ENCODE data around the gene BPIFB6.

DNA sequence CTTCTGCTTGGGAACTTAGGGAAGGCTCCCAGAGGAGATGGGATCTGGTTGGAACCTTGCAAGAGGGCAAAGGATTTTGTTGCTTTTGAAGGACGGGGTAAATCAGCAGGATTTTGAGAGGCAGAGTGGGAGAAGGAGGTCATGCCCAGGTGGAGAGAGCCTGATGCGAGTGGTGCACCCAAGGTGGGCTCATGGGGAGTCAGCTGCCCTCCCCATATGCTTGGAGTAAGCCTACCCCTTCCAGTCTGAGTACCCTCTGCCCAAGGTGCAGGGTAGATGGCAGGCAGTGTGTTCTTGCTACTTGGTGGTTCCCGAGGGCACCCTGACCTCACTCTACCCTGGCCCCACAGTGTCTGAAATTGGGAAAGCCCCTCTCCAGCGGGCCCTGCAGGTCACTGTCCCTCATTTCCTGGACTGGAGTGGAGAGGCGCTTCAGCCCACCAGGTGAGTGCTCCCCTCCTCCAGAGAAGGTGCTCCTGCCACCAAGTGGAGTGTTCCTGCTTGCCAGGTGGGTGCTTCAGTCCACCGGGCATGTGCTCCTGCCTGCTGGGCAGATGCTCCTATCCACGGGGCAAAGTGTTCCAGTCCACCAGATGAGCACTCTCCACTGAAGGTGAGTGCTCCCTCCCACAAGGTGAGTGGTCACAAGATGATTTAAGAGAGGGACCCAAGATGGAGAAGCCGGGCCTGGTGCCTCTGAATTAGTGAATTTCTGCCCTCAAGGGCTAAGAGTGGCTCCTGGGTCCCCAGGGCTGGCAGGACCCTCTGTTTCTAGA lies 20.6 kb upstream of the BPIFB6 start:
- TF ChIP-seq, protein P1, sequence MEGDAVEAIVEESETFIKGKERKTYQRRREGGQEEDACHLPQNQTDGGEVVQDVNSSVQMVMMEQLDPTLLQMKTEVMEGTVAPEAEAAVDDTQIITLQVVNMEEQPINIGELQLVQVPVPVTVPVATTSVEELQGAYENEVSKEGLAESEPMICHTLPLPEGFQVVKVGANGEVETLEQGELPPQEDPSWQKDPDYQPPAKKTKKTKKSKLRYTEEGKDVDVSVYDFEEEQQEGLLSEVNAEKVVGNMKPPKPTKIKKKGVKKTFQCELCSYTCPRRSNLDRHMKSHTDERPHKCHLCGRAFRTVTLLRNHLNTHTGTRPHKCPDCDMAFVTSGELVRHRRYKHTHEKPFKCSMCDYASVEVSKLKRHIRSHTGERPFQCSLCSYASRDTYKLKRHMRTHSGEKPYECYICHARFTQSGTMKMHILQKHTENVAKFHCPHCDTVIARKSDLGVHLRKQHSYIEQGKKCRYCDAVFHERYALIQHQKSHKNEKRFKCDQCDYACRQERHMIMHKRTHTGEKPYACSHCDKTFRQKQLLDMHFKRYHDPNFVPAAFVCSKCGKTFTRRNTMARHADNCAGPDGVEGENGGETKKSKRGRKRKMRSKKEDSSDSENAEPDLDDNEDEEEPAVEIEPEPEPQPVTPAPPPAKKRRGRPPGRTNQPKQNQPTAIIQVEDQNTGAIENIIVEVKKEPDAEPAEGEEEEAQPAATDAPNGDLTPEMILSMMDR (IDR thresholded peaks at IDR 0.05; ENCODE audit: low read length): no peak
- no peak for TF ChIP-seq EZH2 (optimal IDR thresholded peaks at IDR 0.05; ENCODE audit: low read depth, low read length)
- no peak for TF ChIP-seq EZH2phosphoT487 (IDR thresholded peaks at IDR 0.05; ENCODE audit: low read length)

All from MM.1S (cell line).